ENCODE measurements around the gene POLR2L. TPM values are rescaled to one million over a fixed set of nuclear protein-coding genes. Genes with fewer than 3 reads are reported as not detected.

The POLR2L gene
- total and polyA plus RNA-seq, 2 of the 13 experiments (the other 11 are each of a cell fraction or from before 2014, with no cell fraction given), result 104 to 114 TPM

GRCh38 chr11:809287-810039, 32.9 kb downstream of the POLR2L start, which contains the start of gene RPLP2:
RPLP2 (plus strand) TSS chr11:809967; CDS start chr11:810235, 268 bp downstream.
- H3K27ac ChIP-seq (ENCODE audit: extremely low read length, insufficient read depth, low read length), result peak within 1 kb of the TSS; percentile 95
- intact Hi-C loops (cut with micrococcal nuclease; ENCODE audit: unreplicated experiment) (loop anchor here (5.0 kb wide), 1 partner anchor 33 kb away; the partner anchor contains the start of genes POLR2L and TSPAN4), in situ Hi-C loops (cut with HindIII; ENCODE audit: extremely low pct_ligation_motif_present, low pct_unique_long_range_greater_than_20kb) (no loop called here)
- peaks cover 52% of the 10 kb centered on the region for H3K4me1 ChIP-seq (ENCODE audit: insufficient read depth, low read length)
- BruUV-seq (replicated peaks), result no TSS peak
- peak within 1 kb of the TSS; percentile 97 for H3K4me2 ChIP-seq (ENCODE audit: low read depth, low read length)
- peaks cover 19 to 27% of the 10 kb centered on the region in 2 experiments for H3K36me3 ChIP-seq (replicated peaks in 1 of 2; ENCODE audit: control insufficient read depth in 1 of 2, insufficient read depth in 2 of 2, low read length in 2 of 2)
- no peaks in the 10 kb centered on the region for H3K9me3 ChIP-seq (ENCODE audit: low read length)
- peak within 1 kb of the TSS; percentile 98 for H3K9ac ChIP-seq (ENCODE audit: insufficient read depth, low read depth, low read length)
- H3K4me3 ChIP-seq (replicated peaks in 1 of 3; ENCODE audit: insufficient read depth in 1 of 3, low read depth in 2 of 3, low read length in 3 of 3), result peak within 1 kb of the TSS; percentile 97 to 100 (median 99)
- peaks cover 24% of the 10 kb centered on the region for H4K20me1 ChIP-seq (ENCODE audit: insufficient read depth, low read length)
- ChIA-PET CTCF (ENCODE audit: low intra/inter-chr PET ratio, low total read pairs) (no interaction called here), POLR2A (interaction anchor here (0.6 to 2.7 kb wide), 20 partner anchors 10 to 364 kb away, joined by 3 to 127 read pairs (median 5); partner anchors contain the start of genes CEND1, CRACR2B, EPS8L2 and GATD1)
- DNase-seq (ENCODE audit: low spot score), result peak; percentile 93
- FAIRE-seq, result peak; percentile 60
- peak; percentile 82 for ATAC-seq
- WGBS (ENCODE audit: low lambda C conversion rate), result 0% methylated on average over 2 of the region's 81 CpGs
- no peaks in the 10 kb centered on the region; a peak in 1 of 5 replicates for H3K27me3 ChIP-seq (ENCODE audit: control insufficient read depth in 1 of 2, insufficient read depth in 2 of 2, low read length in 2 of 2)
- H2AFZ ChIP-seq (ENCODE audit: low read length), result no peak within 1 kb of the TSS
- peaks cover 36% of the 10 kb centered on the region for H3K79me2 ChIP-seq (ENCODE audit: insufficient read depth, low read length)
- TF ChIP-seq NFE2L1 (CRISPR knock-in tag; IDR thresholded peaks at IDR 0.05; ENCODE audit: borderline replicate concordance), result peak; percentile 70; the same call in 1 of the 2 replicates
- peak; percentile 49; the same call in 1 of the 2 replicates for TF ChIP-seq ZBTB20 (CRISPR knock-in tag; IDR thresholded peaks at IDR 0.05; ENCODE audit: borderline replicate concordance, low read depth)
- TF ChIP-seq ZNF577 (CRISPR knock-in tag; IDR thresholded peaks at IDR 0.05; ENCODE audit: borderline replicate concordance, low read depth), result no peak
- peak; percentile 68 for TF ChIP-seq RBM22 (optimal IDR thresholded peaks at IDR 0.05; ENCODE audit: low read length)
- TF ChIP-seq SRF (IDR thresholded peaks at IDR 0.05; ENCODE audit: low read depth, low read length), result peak; percentile 46; the same call in 1 of the 2 replicates
- no peak; the same call in 1 of the 2 replicates for TF ChIP-seq ZNF609 (CRISPR knock-in tag; IDR thresholded peaks at IDR 0.05; ENCODE audit: borderline replicate concordance)
- TF ChIP-seq ATF7 (IDR thresholded peaks at IDR 0.05), result peak; percentile 96
- TF ChIP-seq ATF7 (CRISPR knock-in tag; IDR thresholded peaks at IDR 0.05), result peak; percentile 70
- peak; percentile 2; the same call in 1 of the 2 replicates for TF ChIP-seq ZNF441 (CRISPR knock-in tag; IDR thresholded peaks at IDR 0.05; ENCODE audit: borderline replicate concordance)
- peak; percentile 34 for TF ChIP-seq ERF (CRISPR knock-in tag; IDR thresholded peaks at IDR 0.05)
- TF ChIP-seq ZBTB46 (CRISPR knock-in tag; IDR thresholded peaks at IDR 0.05; ENCODE audit: borderline replicate concordance), result no peak
- TF ChIP-seq ZNF296 (CRISPR knock-in tag; conservative IDR thresholded peaks at IDR 0.05), result peak; percentile 98; the same call in 1 of the 2 replicates
- no peak for TF ChIP-seq TERF1 (CRISPR knock-in tag; IDR thresholded peaks at IDR 0.05)
- TF ChIP-seq ZNF136 (CRISPR knock-in tag; IDR thresholded peaks at IDR 0.05; ENCODE audit: low read depth), result peak; percentile 85
- TF ChIP-seq HOXA7 (CRISPR knock-in tag; IDR thresholded peaks at IDR 0.05), result no peak
